Right atrium auricular region (tissue), 2 donors: ENCODE data around the gene BRD3. TPM values are rescaled to one million over a fixed set of nuclear protein-coding genes. Genes with fewer than 3 reads are reported as not detected.

ENCODE experiments used
- DNase-seq: peaks from one replicate; pipeline ENCODE4 v3.0.0-alpha.2; 2019; ENCODE audit warnings: low spot score
- H3K27ac ChIP-seq, 2 donors: fragments of 200-600 bp; sonication (generic); 1 replicate in 1 of 2; 2 replicates in 1 of 2; pipeline ENCODE4 v1.5.1; 2016 to 2019
- H3K27me3 ChIP-seq, 2 donors: fragments of 200-600 bp; sonication (generic); one replicate each; pipeline versions ENCODE4 v1.5.1 to v1.6.0; 2017 to 2019
- H3K36me3 ChIP-seq: fragments of 200-600 bp; sonication (generic); one replicate; pipeline ENCODE4 v1.5.1; 2016
- H3K4me1 ChIP-seq, 2 donors: fragments of 200-600 bp; sonication (generic); one replicate each; pipeline versions ENCODE4 v1.5.1 to v1.6.0; 2017 to 2019
- H3K4me3 ChIP-seq, 2 donors: fragments of 200-600 bp; sonication (generic); 1 replicate in 1 of 2; 2 replicates in 1 of 2; pipeline ENCODE4 v1.5.1; 2017 to 2019; ENCODE audit warnings: mild to moderate bottlenecking in 1 of 2, moderate library complexity in 1 of 2
- H3K9me3 ChIP-seq, 2 donors: fragments of 200-600 bp; sonication (generic); one replicate each; pipeline ENCODE4 v1.5.1; 2019
- CTCF ChIP-seq, 2 donors: fragments of 200-600 bp; sonication (generic); IDR thresholded peaks; one replicate each; pipeline ENCODE4 v1.5.1; 2019; ENCODE audit warnings: antibody characterized with exemption in 2 of 2
- total RNA-seq, 2 donors: library from RNA; depleted of rRNA; stranded (reverse); fragments of >200 nt; gene quantifications; one replicate each; pipeline ENCODE4 v1.1.0, GENCODE V29; 2016

Gene BRD3
- total RNA-seq, 2 donors from 2014 or later: 14.1 to 18.5 TPM

GRCh38 chr9:134024828-134025605, 42.8 kb downstream of the BRD3 start, which contains the start of gene BRD3OS:
BRD3OS (plus strand) TSS chr9:134025481; CDS start chr9:134026748, 1,267 bp downstream.
- TF ChIP-seq CTCF (IDR thresholded peaks at IDR 0.05): no peak
- DNase-seq: peak; percentile 94
- Histone ChIP-seq H3K27ac (peak within 1 kb of the TSS; percentile 48 to 61), H3K36me3 (no peaks in the 10 kb centered on the region), H3K9me3 (no peaks in the 10 kb centered on the region), H3K4me3 (peak within 1 kb of the TSS; percentile 60 to 80), H3K27me3 (no peaks in the 10 kb centered on the region), H3K4me1 (peaks cover 0 to 10% of the 10 kb centered on the region in 2 donors)

DNA sequence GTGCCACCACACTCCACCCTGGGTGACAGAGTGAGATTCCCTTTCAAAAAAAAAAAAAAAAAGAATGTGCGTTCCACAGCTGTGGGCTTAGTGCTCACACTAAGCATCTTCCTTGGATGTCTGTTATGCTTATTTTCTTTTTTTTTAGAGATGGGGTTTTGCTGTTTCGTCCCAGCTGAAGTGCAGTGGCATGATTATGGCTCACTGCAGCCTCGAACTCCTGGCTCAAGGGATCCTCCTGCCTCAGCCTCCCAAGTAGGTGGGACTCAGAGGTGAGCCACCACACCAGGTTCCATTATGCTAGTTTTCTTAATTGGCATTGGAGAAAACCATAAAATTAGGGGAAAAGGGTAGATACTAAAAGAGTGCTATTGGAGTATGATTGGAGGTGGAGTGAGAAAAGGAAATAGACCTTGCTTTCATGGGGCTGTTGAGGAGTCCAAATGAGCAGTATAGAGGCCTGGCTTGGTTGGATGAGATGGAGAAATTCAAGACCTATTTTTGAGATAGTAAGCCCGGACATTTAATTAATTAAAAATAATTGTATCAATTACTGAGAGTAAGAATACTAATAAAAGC, 43.5 kb downstream of the BRD3 start:
- Histone ChIP-seq H3K4me1 (peaks cover 0 to 10% of the 10 kb centered on the region in 2 donors), H3K9me3 (no peaks in the 10 kb centered on the region), H3K27ac (peak overlapping the region; percentile 28 to 61), H3K36me3 (no peaks in the 10 kb centered on the region), H3K4me3 (peak overlapping the region in 1 of 2 donors; percentile 80), H3K27me3 (no peaks in the 10 kb centered on the region)
- TF ChIP-seq CTCF (IDR thresholded peaks at IDR 0.05): no peak
- no peak for DNase-seq

DNA sequence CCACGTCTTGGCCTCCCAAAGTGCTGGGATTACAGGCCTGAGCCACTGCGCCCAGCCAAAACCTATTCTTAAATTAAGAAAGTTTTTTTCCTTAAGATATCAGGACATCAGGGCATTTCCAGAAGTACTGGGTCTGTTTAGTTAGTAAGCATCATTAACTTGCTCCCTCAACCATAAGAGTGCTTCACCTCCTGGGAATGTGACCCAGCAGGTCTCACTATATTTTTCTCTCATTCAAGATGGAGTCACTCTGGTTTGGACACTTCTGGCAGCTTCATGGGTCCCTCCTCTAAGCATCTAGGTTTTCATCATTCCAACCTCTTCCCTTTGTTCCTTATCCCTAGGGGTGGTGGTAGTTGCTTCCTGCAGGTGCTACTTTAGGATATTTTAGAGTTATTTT, 52.9 kb downstream of the BRD3 start:
- Histone ChIP-seq H3K36me3 (no peaks in the 10 kb centered on the region), H3K4me3 (no peak overlapping the region), H3K9me3 (no peaks in the 10 kb centered on the region), H3K4me1 (no peaks in the 10 kb centered on the region), H3K27me3 (no peaks in the 10 kb centered on the region), H3K27ac (no peak overlapping the region)
- no peak for TF ChIP-seq CTCF (IDR thresholded peaks at IDR 0.05)
- DNase-seq: no peak

DNA sequence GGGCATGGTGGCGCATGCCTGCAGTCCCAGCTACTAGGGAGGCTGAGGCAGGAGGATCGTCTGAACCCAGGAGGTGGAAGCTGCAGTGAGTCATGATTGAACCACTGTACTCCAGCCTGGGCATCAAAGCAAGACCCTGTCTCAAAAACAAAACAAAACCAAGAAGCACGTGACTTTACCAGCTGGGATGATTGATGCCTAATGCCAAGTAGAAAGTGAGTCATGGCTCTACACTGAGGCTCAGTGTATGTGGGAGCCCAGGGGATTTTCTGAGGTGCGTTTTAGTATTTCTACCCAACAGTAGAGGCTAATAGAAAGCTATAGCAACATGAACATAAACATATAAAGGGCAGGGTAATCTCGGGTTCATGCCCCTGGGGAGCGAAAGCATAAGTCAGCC, 56.4 kb downstream of the BRD3 start:
- H3K27ac ChIP-seq: no peak overlapping the region
- no peak for TF ChIP-seq CTCF (IDR thresholded peaks at IDR 0.05)
- no peaks in the 10 kb centered on the region for H3K4me1 ChIP-seq
- no peaks in the 10 kb centered on the region for H3K27me3 ChIP-seq
- H3K4me3 ChIP-seq: no peak overlapping the region
- H3K36me3 ChIP-seq: no peaks in the 10 kb centered on the region
- DNase-seq: no peak
- H3K9me3 ChIP-seq: no peaks in the 10 kb centered on the region

DNA sequence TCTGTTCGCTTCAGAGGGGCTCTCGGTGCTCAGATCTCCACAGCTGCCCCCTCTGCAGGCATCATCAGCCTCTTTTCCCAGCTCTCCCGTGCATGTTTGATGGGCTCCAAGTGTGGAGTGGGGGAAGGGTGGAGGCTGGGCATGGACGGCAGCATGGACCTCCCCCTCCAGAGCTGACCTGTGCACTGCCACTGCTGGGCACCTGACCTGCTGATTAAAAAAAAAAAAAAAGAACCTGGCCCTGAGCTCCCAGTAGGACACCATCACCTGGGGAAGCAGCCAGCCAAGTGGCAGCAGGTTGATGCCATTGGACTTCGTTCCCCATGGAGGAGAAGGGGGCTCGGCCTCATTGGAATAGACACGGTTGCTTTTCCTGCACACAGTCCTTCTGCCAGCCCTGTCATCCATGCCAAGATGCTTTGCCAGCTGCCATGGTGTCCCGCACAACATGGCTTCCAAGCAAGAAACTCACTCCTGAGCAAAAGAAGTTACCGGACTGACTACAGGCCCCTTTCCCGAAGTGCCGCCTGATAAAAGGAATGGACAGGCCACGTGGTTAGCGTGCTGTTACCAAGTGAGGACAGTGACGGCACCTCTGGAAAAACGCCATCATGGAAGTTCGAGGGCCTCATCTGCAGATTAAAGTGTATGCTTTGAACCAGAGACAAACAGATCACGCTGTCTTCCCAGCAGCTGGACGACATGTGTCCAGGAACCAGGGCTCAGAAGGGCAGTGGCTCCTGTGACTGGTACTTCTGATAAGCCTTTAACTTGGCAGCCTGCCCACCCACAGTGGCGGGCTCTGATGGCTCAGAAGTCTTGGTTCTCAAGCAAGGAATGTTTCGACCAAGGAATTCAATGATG, 57.3 kb downstream of the BRD3 start:
- Histone ChIP-seq H3K27me3 (no peaks in the 10 kb centered on the region), H3K27ac (no peak overlapping the region), H3K4me1 (no peaks in the 10 kb centered on the region), H3K9me3 (no peaks in the 10 kb centered on the region), H3K4me3 (no peak overlapping the region), H3K36me3 (no peaks in the 10 kb centered on the region)
- no peak for TF ChIP-seq CTCF (IDR thresholded peaks at IDR 0.05)
- no peak for DNase-seq
